Tibial nerve (tissue), 4 donors: ENCODE measurements around the gene FAM124A. TPM values are rescaled to one million over a fixed set of nuclear protein-coding genes. Genes with fewer than 3 reads are reported as not detected.
A peak's percentile ranks its signal among the peaks of the same experiment; 100 is the strongest.

ENCODE experiments used
- DNase-seq, 2 donors: peaks; one replicate each; pipeline ENCODE4 v3.0.0-alpha.2; 2019; ENCODE audit warnings: low spot score in 2 of 2
- H3K27ac ChIP-seq, 4 donors: fragments of 200-600 bp; sonication (generic) in 3 of 4; one replicate each; pipeline ENCODE4 v1.5.1; 2017 to 2019; ENCODE audit warnings: mild to moderate bottlenecking in 1 of 4
- H3K27me3 ChIP-seq, 2 donors: fragments of 200-600 bp; sonication (generic) in 1 of 2; one replicate each; pipeline versions ENCODE4 v1.5.1 to v1.6.0; 2017 to 2019
- H3K36me3 ChIP-seq, 3 donors: fragments of 200-600 bp; sonication (generic); one replicate each; pipeline ENCODE4 v1.5.1; 2018 to 2019
- H3K4me1 ChIP-seq, 4 donors: fragments of 200-600 bp; sonication (generic) in 3 of 4; one replicate each; pipeline ENCODE4 v1.5.1; 2017 to 2019
- H3K4me3 ChIP-seq, 4 donors: fragments of 200-600 bp; sonication (generic) in 3 of 4; one replicate each; pipeline ENCODE4 v1.5.1; 2017 to 2019; ENCODE audit warnings: mild to moderate bottlenecking in 1 of 4, moderate library complexity in 1 of 4
- H3K9me3 ChIP-seq, 4 donors: fragments of 200-600 bp; sonication (generic) in 3 of 4; one replicate each; pipeline ENCODE4 v1.5.1; 2017 to 2019
- EP300 ChIP-seq, 2 donors: sonication (generic); formaldehyde crosslinking; IDR thresholded peaks; one replicate each; pipeline ENCODE4 v1.6.1; 2017; ENCODE audit warnings: antibody characterized with exemption in 2 of 2, mild to moderate bottlenecking in 1 of 2
- POLR2A ChIP-seq, 2 donors: fragments of 450-650 bp; IDR thresholded peaks; one replicate each; pipeline ENCODE4 v1.6.1; 2017; ENCODE audit warnings: antibody characterized with exemption in 2 of 2, mild to moderate bottlenecking in 2 of 2, moderate library complexity in 2 of 2
- WGBS, 2 donors: methylation state at CpG; one replicate each; pipeline ENCODE4 v1.1.5; 2018; 5-methylcytosine and 5-hydroxymethylcytosine counted together
- total RNA-seq, 4 donors: library from RNA; depleted of rRNA; stranded (reverse); fragments of >200 nt; gene quantifications; one replicate each; pipeline ENCODE4 v1.1.0, GENCODE V29; 2016
- TF ChIP-seq, protein P1 (sequence below), 5 experiments: fragments of 200-600 bp in 3 of 5; fragments of 450-650 bp in 2 of 5; sonication (generic) in 3 of 5; IDR thresholded peaks; one replicate each; pipeline ENCODE4 v1.5.1; 2016 to 2019; ENCODE audit warnings: antibody characterized with exemption in 5 of 5, mild to moderate bottlenecking in 3 of 5, moderate library complexity in 2 of 5

FAM124A gene
- total RNA-seq, 4 donors from 2014 or later, result 12.8 to 30.9 (median 21.8) TPM

DNA sequence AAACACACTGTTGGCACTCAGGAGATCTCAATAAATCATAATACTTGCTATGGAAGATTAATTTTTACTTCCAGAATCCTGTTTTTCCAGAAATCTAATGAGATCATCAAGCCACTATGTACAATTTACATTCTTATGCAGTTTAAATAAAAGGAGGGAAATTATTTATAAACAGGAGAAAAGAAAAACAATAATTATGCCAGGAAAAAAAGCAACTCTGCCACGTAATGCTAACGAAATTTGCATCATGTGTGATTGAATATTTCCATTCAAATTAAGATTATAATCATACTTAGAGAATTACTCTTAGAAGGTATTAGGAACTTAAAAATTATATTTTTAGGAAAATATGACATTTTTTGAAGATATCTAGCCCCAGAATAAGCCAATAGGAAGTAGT, 13.0 kb downstream of the FAM124A start:
- H3K27me3 ChIP-seq, result no peaks in the 10 kb centered on the region
- peaks cover 0 to 23% (median 3%) of the 10 kb centered on the region in 4 donors for H3K4me1 ChIP-seq
- peaks cover 0 to 13% (median 0%) of the 10 kb centered on the region in 3 donors for H3K36me3 ChIP-seq
- no peak overlapping the region for H3K27ac ChIP-seq
- TF ChIP-seq POLR2A (IDR thresholded peaks at IDR 0.05) (no peak), EP300 (IDR thresholded peaks at IDR 0.05) (no peak)
- TF ChIP-seq, protein P1, sequence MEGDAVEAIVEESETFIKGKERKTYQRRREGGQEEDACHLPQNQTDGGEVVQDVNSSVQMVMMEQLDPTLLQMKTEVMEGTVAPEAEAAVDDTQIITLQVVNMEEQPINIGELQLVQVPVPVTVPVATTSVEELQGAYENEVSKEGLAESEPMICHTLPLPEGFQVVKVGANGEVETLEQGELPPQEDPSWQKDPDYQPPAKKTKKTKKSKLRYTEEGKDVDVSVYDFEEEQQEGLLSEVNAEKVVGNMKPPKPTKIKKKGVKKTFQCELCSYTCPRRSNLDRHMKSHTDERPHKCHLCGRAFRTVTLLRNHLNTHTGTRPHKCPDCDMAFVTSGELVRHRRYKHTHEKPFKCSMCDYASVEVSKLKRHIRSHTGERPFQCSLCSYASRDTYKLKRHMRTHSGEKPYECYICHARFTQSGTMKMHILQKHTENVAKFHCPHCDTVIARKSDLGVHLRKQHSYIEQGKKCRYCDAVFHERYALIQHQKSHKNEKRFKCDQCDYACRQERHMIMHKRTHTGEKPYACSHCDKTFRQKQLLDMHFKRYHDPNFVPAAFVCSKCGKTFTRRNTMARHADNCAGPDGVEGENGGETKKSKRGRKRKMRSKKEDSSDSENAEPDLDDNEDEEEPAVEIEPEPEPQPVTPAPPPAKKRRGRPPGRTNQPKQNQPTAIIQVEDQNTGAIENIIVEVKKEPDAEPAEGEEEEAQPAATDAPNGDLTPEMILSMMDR (IDR thresholded peaks at IDR 0.05), result no peak
- WGBS, 2 donors, result 93 to 94% methylated on average over 2 of the region's 2 CpGs
- no peaks in the 10 kb centered on the region for H3K9me3 ChIP-seq
- no peak overlapping the region for H3K4me3 ChIP-seq
- no peak for DNase-seq

DNA sequence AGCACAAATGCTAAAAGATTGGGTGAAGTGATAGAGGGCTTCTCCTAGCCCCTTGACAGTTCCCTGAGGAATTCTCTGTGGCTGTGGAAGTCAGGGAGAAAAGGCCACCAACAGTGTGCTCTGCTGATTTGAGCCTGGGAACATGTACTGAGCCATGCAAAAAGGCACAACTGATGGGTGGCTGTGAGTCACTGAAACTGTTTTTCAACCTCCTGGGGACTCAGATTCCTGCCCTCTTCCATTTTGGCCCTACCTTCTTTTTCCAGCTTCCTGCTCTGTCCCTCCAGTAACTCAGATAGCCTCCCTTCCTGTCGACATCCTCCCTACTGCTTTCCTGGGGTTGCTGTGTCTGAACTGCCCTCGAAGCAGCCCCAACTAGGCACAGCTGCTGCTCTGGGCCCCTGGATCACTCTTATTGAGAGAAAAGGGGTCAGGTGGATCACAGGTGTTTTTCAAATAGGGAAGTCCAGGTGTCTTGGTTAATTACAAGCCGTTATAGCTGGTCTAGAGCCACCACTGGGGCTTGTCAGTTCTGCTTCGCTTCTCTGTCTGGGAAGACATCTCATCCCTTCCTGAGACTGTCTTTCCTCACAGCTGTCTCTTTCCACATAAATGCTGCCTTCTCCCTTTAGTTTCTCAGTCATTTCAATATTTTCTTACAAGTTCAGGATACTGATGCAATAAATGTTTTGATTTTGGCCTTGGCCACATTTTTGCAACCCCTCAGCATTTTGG, 13.7 kb downstream of the FAM124A start:
- Histone ChIP-seq H3K4me3 (no peak overlapping the region), H3K4me1 (peaks cover 0 to 22% (median 7%) of the 10 kb centered on the region in 4 donors), H3K27ac (peak overlapping the region in 1 of 4 donors; percentile 36), H3K27me3 (no peaks in the 10 kb centered on the region), H3K9me3 (no peaks in the 10 kb centered on the region), H3K36me3 (peaks cover 0 to 13% (median 0%) of the 10 kb centered on the region in 3 donors)
- no peak for DNase-seq
- 76 to 77% methylated on average over 4 of the region's 4 CpGs for WGBS, 2 donors
- TF ChIP-seq EP300 (IDR thresholded peaks at IDR 0.05) (no peak), POLR2A (IDR thresholded peaks at IDR 0.05) (no peak)
- TF ChIP-seq, protein P1 (IDR thresholded peaks at IDR 0.05), result no peak

DNA sequence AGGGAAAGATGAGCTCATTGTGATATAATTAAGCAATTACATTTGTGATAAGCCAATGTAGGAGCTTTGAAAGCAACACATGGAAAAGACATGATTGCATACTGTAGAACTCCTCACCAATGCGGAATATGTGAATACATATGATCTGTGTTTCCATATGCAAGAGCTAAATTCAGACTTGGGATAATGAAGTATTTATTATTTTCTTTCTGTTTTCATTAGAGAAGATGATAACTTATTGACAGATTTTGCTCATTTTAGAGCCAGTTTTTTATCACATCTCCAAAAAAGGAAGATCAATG, 14.2 kb downstream of the FAM124A start:
- H3K27ac ChIP-seq, result no peak overlapping the region
- peaks cover 0 to 13% (median 0%) of the 10 kb centered on the region in 3 donors for H3K36me3 ChIP-seq
- DNase-seq, result no peak
- H3K4me1 ChIP-seq, result peaks cover 0 to 23% (median 10%) of the 10 kb centered on the region in 4 donors
- TF ChIP-seq, protein P1 (IDR thresholded peaks at IDR 0.05), result no peak
- TF ChIP-seq EP300 (IDR thresholded peaks at IDR 0.05) (no peak), POLR2A (IDR thresholded peaks at IDR 0.05) (no peak)
- WGBS, 2 donors, result 95 to 100% methylated on average over 1 of the region's 1 CpG
- H3K4me3 ChIP-seq, result no peak overlapping the region
- no peaks in the 10 kb centered on the region for H3K9me3 ChIP-seq
- H3K27me3 ChIP-seq, result no peaks in the 10 kb centered on the region

DNA sequence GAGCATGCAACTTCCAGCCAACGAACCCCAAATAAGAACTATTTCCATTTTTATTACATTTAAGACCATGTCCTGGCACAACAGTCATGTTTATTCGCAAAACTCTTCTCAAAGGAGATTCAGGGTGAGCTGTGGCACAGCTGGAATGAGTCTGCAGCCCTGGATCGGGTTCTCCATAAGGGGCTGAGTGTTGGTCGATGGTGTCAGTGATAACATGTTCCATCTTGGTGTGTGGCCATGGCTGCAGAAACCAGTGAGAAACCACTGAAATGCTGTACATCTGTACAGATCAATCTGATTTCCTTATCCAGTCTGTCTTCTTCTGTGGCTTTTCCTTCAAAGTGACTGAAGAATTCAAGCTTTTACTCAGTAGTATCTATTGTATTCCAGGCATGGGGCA, 15.2 kb downstream of the FAM124A start:
- H3K4me1 ChIP-seq, result peaks cover 0 to 33% (median 14%) of the 10 kb centered on the region in 4 donors

DNA sequence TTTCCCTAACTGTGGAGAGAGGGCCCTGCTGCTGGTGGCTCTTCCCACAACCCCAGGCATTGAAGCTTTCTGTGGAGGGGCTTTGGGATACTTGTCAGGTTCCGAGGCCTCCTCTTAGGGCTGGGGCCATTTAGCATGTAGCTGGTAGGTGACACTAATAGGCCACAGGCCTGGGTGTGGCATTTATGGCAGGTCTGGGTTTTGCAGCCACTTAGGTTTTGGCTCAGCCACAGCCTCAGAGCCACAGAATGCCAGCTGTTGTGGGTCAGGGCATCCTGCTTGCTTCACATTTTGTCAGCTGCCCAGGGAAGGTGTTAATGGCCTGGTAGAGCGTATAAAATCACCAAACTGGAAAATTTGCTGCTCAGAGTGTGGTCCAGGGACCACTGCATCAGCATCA, 15.7 kb downstream of the FAM124A start:
- H3K4me1 ChIP-seq, result peaks cover 0 to 38% (median 14%) of the 10 kb centered on the region in 4 donors
- peaks cover 0 to 8% (median 0%) of the 10 kb centered on the region in 3 donors for H3K36me3 ChIP-seq
- DNase-seq, result no peak
- H3K4me3 ChIP-seq, result no peak overlapping the region
- no peaks in the 10 kb centered on the region for H3K9me3 ChIP-seq
- H3K27me3 ChIP-seq, result no peaks in the 10 kb centered on the region
- no peak overlapping the region for H3K27ac ChIP-seq
- 97 to 100% methylated on average over 2 of the region's 2 CpGs for WGBS, 2 donors
- TF ChIP-seq, protein P1 (IDR thresholded peaks at IDR 0.05), result no peak

More for the DNA sequence above, 15.2 kb downstream of the FAM124A start:
- DNase-seq, result no peak
- H3K36me3 ChIP-seq, result peaks cover 0 to 13% (median 0%) of the 10 kb centered on the region in 3 donors
- H3K27me3 ChIP-seq, result no peaks in the 10 kb centered on the region
- H3K27ac ChIP-seq, result no peak overlapping the region
- H3K4me3 ChIP-seq, result no peak overlapping the region
- no peaks in the 10 kb centered on the region for H3K9me3 ChIP-seq
- WGBS, 2 donors, result 91 to 93% methylated on average over 4 of the region's 4 CpGs
- TF ChIP-seq POLR2A (IDR thresholded peaks at IDR 0.05) (no peak), EP300 (IDR thresholded peaks at IDR 0.05) (no peak)
- TF ChIP-seq, protein P1 (IDR thresholded peaks at IDR 0.05), result no peak
